Measurements from ENCODE around the gene GALNTL6.

GRCh38 chr4:172813359-172813923, 1000.2 kb downstream of the GALNTL6 start:
- TF ChIP-seq CTCF (IDR thresholded peaks at IDR 0.05; ENCODE audit: extremely low read depth in 1 of 2, insufficient read depth in 1 of 2, low read depth in 1 of 2, low read length in 2 of 2): no peak
- no peak for TF ChIP-seq GATA2 (IDR thresholded peaks at IDR 0.05; ENCODE audit: insufficient read depth, insufficient read length, low read depth, low read length)
- TF ChIP-seq EZH2 (IDR thresholded peaks at IDR 0.05; ENCODE audit: borderline replicate concordance, low read depth, low read length, severe bottlenecking): no peak
- TF ChIP-seq, protein P1, sequence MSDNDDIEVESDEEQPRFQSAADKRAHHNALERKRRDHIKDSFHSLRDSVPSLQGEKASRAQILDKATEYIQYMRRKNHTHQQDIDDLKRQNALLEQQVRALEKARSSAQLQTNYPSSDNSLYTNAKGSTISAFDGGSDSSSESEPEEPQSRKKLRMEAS (IDR thresholded peaks at IDR 0.05; ENCODE audit: insufficient read depth, insufficient read length): no peak
- no peak for TF ChIP-seq POLR2A (IDR thresholded peaks at IDR 0.05; ENCODE audit: low read depth, low read length)
- TF ChIP-seq POLR2AphosphoS5 (IDR thresholded peaks at IDR 0.05; ENCODE audit: insufficient read depth, low read depth, low read length): no peak
- TF ChIP-seq MYC (IDR thresholded peaks at IDR 0.05; ENCODE audit: low read depth, low read length): no peak
- TF ChIP-seq JUN (IDR thresholded peaks at IDR 0.05; ENCODE audit: borderline replicate concordance, insufficient read depth, insufficient read length, low read depth): no peak
- no peak for TF ChIP-seq FOS (IDR thresholded peaks at IDR 0.05; ENCODE audit: borderline replicate concordance, insufficient read depth, low read length)

Data from endothelial cell of umbilical vein (primary cell).